CD1c-positive myeloid dendritic cell (primary cell): ENCODE data around the gene KCTD14.
"Not testable (repeated sequence)": the region's sequence is repeated elsewhere in the genome, so short reads cannot be mapped to it uniquely, and the experiment has no call there.

ENCODE experiments used
- DNase-seq: peaks from one replicate; pipeline ENCODE4 v3.0.0-alpha.2; 2016; ENCODE audit errors: extremely low spot score

KCTD14 gene

GRCh38 chr11:78046486-78046854, 23.4 kb upstream of the KCTD14 start:
- no peak for DNase-seq

GRCh38 chr11:78045851-78046485, 22.9 kb upstream of the KCTD14 start:
- DNase-seq, result peak; percentile 81

GRCh38 chr11:78044706-78045105, 21.6 kb upstream of the KCTD14 start:
- DNase-seq, result no peak

- DNase-seq, result no peak
Measured at GRCh38 chr11:78041843-78042440, 18.9 kb upstream of the KCTD14 start.

GRCh38 chr11:78041380-78041719, 18.3 kb upstream of the KCTD14 start:
- DNase-seq, result not testable (repeated sequence)

DNA sequence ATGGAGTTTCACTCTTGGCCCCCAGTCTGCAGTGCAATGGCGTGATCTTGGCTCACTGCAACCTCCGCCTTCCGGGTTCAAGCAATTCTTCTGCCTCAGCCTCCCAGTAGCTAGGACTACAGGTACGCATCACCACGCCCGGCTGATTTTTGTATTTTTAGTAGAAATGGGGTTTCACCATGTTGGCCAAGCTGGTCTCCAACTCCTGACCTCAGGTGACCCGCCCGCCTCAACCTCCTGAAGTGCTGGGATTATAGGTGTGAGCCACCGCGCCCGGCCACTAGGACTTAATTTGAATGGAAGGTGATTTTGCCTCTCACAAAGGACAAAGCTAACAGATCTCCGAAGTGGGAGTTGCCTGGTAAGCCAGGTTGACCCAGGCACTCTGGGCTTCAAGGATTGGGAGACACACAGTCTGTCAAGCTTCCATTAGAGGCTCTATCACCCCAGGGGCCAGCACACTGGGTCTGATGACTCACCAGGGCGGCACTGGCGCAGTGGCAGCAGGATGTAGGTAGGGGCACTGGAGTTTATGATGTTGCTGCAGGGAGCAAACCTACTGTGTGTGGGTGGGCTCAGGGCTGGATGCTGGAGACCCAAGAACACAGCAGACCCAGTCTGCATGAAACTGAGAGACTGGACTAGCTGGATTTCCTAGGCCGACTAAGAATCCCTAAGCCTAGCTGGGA, 17.8 kb upstream of the KCTD14 start:
- no peak for DNase-seq

DNA sequence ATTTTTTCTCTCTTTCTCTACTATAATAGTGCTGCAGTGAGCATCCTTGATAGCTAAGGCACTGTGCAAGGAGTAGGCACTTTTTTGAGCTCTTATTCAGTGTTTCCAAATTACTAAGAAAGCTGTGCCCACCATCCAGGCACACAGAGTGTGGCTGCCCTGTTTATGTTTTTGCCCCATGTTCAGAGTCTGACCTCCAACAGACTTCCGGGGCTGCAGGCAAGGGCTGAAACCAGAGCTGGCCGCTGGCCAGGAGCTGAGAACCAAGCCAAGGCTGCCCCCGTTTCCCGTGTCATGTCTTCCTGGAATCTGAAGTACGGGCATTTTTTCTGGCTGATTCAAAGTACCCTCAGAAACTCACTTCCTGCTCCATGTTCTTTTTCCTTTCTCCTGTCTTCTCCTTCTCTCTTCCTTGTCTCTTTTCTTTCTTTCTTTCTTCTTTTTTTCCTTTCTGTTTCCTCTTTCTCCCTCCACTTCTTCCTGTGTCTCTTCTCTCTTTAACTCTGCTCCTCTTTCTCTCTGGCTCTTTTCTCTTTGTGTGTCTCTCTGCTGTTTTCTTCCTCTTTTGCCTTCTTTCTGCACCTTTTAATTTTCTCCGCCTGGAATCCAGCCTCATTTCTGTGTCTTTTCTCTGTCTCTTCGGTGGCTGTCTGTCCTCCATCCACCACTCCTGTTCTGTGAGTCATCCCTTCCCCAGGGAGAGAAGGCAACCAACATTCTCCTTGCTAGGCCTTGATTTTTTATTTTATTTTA, 17.0 kb upstream of the KCTD14 start:
- peak; percentile 36 for DNase-seq

- DNase-seq, result no peak
Measured at GRCh38 chr11:78039391-78039918, 16.4 kb upstream of the KCTD14 start.

GRCh38 chr11:78038697-78039313, 15.7 kb upstream of the KCTD14 start:
- no peak for DNase-seq

GRCh38 chr11:78037825-78038620, 14.9 kb upstream of the KCTD14 start:
- no peak for DNase-seq

GRCh38 chr11:78037056-78037455, 14.0 kb upstream of the KCTD14 start:
- DNase-seq, result no peak

DNA sequence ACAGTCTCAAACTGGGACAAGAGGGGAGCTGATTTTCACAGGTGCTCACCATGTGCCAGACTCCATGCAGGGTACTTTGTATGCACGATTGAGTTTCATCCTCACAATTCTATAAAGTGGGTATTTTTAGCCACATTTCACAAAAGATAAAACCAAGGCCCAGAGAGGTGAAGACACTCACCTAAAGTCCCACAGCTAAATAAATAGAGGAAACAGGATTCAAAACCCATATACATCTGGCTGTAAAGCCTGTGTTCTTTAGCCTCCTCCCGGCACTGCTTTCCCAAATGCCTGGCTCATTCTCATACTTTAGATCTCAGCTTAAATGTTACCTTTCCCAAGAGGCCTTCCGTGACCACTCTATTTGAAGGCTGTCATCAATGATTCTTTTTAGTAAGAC, 13.2 kb upstream of the KCTD14 start:
- DNase-seq, result no peak

DNA sequence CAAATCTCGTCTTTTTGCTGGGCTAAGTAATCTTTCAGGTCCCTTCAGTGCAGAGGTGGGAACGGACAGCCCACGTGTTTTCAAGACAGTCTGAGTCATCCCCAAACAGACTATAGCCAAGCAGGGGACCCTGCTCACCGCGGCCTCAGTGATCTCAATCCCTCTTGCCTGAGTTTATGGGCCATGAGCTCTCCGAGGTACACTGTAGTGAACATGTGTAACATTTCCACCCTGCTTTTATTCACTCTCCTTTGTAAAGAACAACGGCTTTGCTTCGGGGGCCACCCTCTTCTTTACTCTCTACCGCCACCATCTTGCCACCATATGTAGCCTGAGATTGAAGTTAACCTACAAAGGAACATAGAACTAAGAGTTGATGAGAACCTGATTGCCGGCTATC, 11.5 kb upstream of the KCTD14 start:
- DNase-seq, result no peak

DNA sequence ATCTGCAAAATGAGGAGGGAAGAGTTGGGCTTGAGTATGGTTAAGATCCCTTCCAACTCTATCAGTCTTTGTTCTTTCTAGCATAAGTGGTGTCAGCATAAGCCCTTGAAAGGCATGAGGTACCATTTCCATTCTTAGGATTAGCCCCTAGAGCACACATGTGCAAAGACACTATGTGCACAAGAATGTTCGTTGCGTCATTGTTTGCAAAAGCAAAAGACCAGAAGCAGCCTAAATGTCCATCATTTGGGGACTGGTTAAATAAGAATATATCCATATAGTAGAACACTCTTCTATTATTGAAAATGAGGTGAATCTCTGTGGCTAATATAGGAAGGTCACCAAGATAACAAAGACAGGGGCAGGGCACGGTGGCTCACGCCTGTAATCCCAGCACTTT, 10.0 kb upstream of the KCTD14 start:
- no peak for DNase-seq

DNA sequence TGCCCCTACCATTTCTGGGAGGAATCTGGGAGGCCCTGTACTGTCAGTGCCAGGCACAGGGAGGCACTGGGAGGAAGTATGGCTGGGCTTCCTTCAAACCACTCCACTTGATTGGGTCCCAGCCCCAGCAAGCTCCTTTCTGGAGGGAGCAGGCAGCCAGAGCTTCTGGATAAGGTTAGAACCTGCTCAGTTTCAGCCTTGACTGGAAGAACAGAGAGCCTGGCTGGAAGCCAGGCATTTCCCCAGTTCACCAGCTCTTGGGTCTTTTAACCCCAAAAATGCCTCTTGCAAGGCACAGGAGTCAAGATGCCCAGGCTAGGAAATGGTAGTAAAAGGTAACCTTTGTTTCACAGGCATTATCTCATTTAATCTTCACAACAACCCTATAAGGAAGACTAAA, 9.0 kb upstream of the KCTD14 start:
- DNase-seq, result no peak

GRCh38 chr11:78031629-78032028, 8.6 kb upstream of the KCTD14 start:
- no peak for DNase-seq

- no peak for DNase-seq
Measured at GRCh38 chr11:78030429-78031325, 7.6 kb upstream of the KCTD14 start.

DNA sequence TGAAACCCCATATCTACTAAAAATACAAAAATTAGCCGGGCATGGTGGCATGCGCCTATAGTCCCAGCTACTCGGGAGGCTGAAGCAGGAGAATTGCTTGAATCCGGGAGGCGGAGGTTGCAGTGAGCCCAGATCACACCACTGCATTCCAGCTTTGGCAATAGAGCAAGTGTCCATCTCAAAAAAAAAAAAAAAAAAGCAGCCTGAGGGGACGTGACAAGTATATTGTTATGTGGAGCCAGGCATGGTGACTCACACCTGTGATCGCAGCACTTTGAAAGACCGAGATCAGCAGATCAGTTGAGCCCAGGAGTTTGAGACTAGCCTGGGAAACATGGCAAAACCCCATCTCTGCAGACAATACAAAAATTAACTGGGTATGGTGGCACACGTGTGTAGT, 5.3 kb upstream of the KCTD14 start:
- DNase-seq, result not testable (repeated sequence)

DNA sequence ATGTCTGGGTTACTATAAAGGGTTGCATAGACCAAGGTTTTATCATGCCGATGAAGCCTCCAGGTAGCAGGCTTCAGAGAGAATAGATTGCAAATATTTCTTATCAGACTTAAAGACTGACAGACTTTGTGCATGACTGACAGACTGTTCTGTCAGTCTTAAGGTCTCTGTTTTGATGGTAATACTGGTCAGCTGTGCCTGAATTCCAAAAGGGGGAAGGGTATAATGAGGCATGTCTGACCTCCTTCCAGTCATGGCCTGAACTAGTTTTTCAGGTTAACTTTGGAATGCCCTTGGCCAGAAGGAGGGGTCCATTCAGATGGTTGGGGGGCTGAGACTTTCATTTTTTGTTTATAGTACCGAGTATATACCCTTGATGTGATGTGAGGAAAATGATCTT, 4.7 kb upstream of the KCTD14 start:
- no peak for DNase-seq

- no peak for DNase-seq
Measured at GRCh38 chr11:78025378-78025777, 2.3 kb upstream of the KCTD14 start.
